Testis (tissue), 2 donors: ENCODE measurements around the gene POGLUT2.

Experiments
- CTCF ChIP-seq, 3 experiments: fragments of 450-650 bp in 2 of 3; fragments of 200-600 bp in 1 of 3; sonication (generic) in 1 of 3; IDR thresholded peaks; one replicate each; pipeline ENCODE4 v1.5.1; 2016 to 2019; ENCODE audit warnings: antibody characterized with exemption in 3 of 3, mild to moderate bottlenecking in 2 of 3, moderate library complexity in 1 of 3
- POLR2A ChIP-seq: fragments of 450-650 bp; IDR thresholded peaks from one replicate; pipeline ENCODE4 v1.6.1; 2017; ENCODE audit warnings: antibody characterized with exemption, mild to moderate bottlenecking, moderate library complexity

- no peak for TF ChIP-seq CTCF (IDR thresholded peaks at IDR 0.05)
- no peak for TF ChIP-seq POLR2A
These were observed 28.3 kb downstream of the POGLUT2 start for GRCh38 chr13:102770435-102770834.
